ENCODE data around the gene PLCB4.

DNA sequence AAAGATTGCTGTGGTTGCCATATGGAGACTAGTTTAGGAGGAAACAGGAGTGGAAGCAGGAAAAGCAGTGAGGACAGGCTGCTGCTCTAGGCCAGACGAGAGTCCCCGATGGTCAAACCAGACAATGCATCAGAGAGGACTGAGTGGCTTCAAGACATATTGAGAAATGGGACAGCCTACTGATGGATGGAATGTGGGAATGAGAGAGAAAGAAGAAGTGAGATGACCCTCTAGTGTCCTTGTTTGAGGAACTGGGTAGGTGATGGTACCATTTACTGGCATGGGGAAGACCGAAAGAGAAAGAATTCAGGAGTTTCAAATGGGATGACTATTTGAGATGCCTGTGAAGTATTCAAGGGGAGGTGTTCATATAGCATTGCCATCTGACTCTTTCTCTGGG, 333.7 kb downstream of the PLCB4 start:
- no peak for TF ChIP-seq CTCF (IDR thresholded peaks at IDR 0.05)
- TF ChIP-seq EP300 (IDR thresholded peaks at IDR 0.05), result no peak
- TF ChIP-seq POLR2AphosphoS5 (IDR thresholded peaks at IDR 0.05), result no peak
- TF ChIP-seq POLR2A (IDR thresholded peaks at IDR 0.05), result no peak
